ENCODE results near the gene NDRG2. TPM values are rescaled to one million over a fixed set of nuclear protein-coding genes. Genes with fewer than 3 reads are reported as not detected.
"Not testable (repeated sequence)": the region's sequence is repeated elsewhere in the genome, so short reads cannot be mapped to it uniquely, and the experiment has no call there.

NDRG2 gene
- polyA plus RNA-seq, 1 experiment = 1.0 TPM

- ChIA-PET POLR2A (no interaction called here), CTCF (interaction anchor here (0.5 to 4.0 kb wide), 5 partner anchors 25 to 183 kb away, joined by 3 to 170 read pairs (median 18); no protein-coding TSS in a partner anchor)
- Histone ChIP-seq H3K27ac (ENCODE audit: low read depth, low read length) (no peak within 1 kb of the TSS), H3K27me3 (ENCODE audit: control insufficient read depth, insufficient read depth, low read length) (peaks cover 23% of the 10 kb centered on the region), H3K4me3 (ENCODE audit: low read depth, low read length) (no peak within 1 kb of the TSS), H3K9me3 (ENCODE audit: control insufficient read depth, insufficient read depth, low read length) (no peaks in the 10 kb centered on the region)
- TF ChIP-seq CTCF (IDR thresholded peaks at IDR 0.05; ENCODE audit: low read depth, low read length) = no peak
- DNase-seq (ENCODE audit: low read depth, low spot score) = no peak
Measured at GRCh38 chr14:21041676-21042433, 17.0 kb upstream of the NDRG2 start, which contains the start of gene RNASE7. Gene RNASE7, plus strand, starts transcription at chr14:21042362. Its CDS starts 631 bp downstream, at chr14:21042993.

- DNase-seq (ENCODE audit: low read depth, low spot score); H3K4me3 ChIP-seq (ENCODE audit: low read depth, low read length); H3K9me3 ChIP-seq (ENCODE audit: control insufficient read depth, insufficient read depth, low read length); H3K27ac ChIP-seq (ENCODE audit: low read depth, low read length): not testable (repeated sequence)
- CTCF ChIA-PET = interaction anchor here (0.5 to 4.0 kb wide), 18 partner anchors 15 to 182 kb away, joined by 3 to 170 read pairs (median 7); no protein-coding TSS in a partner anchor
- H3K27me3 ChIP-seq (ENCODE audit: control insufficient read depth, insufficient read depth, low read length) = peaks cover 23% of the 10 kb centered on the region
- POLR2A ChIA-PET = interaction anchor here (1.3 kb wide), 1 partner anchor 26 kb away, joined by 3 read pairs; no protein-coding TSS in a partner anchor
Measured at GRCh38 chr14:21040941-21041340, 16.1 kb upstream of the NDRG2 start.

GRCh38 chr14:21040370-21040925 is 15.6 kb upstream of the NDRG2 start:
- TF ChIP-seq CTCF (IDR thresholded peaks at IDR 0.05; ENCODE audit: low read depth, low read length) = no peak
- H3K27me3 ChIP-seq (ENCODE audit: control insufficient read depth, insufficient read depth, low read length) = peaks cover 24% of the 10 kb centered on the region
- no peaks in the 10 kb centered on the region for H3K9me3 ChIP-seq (ENCODE audit: control insufficient read depth, insufficient read depth, low read length)
- CTCF ChIA-PET = interaction anchor here (0.8 to 4.0 kb wide), 25 partner anchors 9 to 344 kb away, joined by 3 to 170 read pairs (median 6); no protein-coding TSS in a partner anchor
- POLR2A ChIA-PET = interaction anchor here (1.1 to 1.3 kb wide), 3 partner anchors 26 to 52 kb away, joined by 3 read pairs; no protein-coding TSS in a partner anchor
- no peak overlapping the region for H3K27ac ChIP-seq (ENCODE audit: low read depth, low read length)
- no peak for DNase-seq (ENCODE audit: low read depth, low spot score)
- no peak overlapping the region for H3K4me3 ChIP-seq (ENCODE audit: low read depth, low read length)

- Histone ChIP-seq H3K9me3 (ENCODE audit: control insufficient read depth, insufficient read depth, low read length) (no peaks in the 10 kb centered on the region), H3K27ac (ENCODE audit: low read depth, low read length) (no peak overlapping the region), H3K27me3 (ENCODE audit: control insufficient read depth, insufficient read depth, low read length) (peaks cover 28% of the 10 kb centered on the region), H3K4me3 (ENCODE audit: low read depth, low read length) (no peak overlapping the region)
- POLR2A ChIA-PET = interaction anchor here (1.0 to 1.3 kb wide), 5 partner anchors 23 to 52 kb away, joined by 3 to 5 read pairs (median 3); no protein-coding TSS in a partner anchor
- CTCF ChIA-PET = interaction anchor here (0.7 to 4.0 kb wide), 26 partner anchors 8 to 343 kb away, joined by 3 to 170 read pairs (median 6); no protein-coding TSS in a partner anchor
- TF ChIP-seq CTCF (IDR thresholded peaks at IDR 0.05; ENCODE audit: low read depth, low read length) = peak; percentile 71
- DNase-seq (ENCODE audit: low read depth, low spot score) = peak; percentile 26
Measured at GRCh38 chr14:21039585-21040369, 14.9 kb upstream of the NDRG2 start.
